Stimulated activated CD4-positive, alpha-beta T cell treated with anti-CD3 and anti-CD28 coated beads, Interleukin-4, amount 100 ng/mL, for 4 hours (primary cell): ENCODE results near the gene ADAM23.

Experiments used
- DNase-seq, 2 experiments: peaks; one replicate each; pipeline ENCODE4 v3.0.0-alpha.2; 2020

The ADAM23 gene

DNA sequence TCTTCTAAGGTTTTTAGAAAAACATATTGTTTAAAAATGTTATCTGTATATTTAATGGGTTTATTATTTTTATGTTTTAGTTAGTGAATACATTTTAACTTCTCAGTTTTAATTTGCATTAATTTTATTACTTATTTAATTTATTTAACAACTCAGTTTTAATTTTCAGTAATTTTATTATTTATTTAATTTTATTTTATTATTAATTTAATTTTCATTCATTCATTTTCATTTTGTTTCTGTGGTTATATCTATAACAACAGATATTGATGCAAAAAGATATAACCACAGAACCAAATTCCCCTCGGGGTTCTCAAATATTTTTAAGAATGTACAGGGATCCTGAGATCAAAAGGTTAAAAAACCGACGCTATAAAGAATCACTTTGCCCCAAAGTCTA, 221.9 kb downstream of the ADAM23 start:
- no peak for DNase-seq
